Sigmoid colon (tissue), 4 donors: ENCODE measurements around the gene ENAH.

Source experiments
- EP300 ChIP-seq, 4 donors: sonication (generic); formaldehyde crosslinking; IDR thresholded peaks; one replicate each; pipeline ENCODE4 v1.6.1; 2017; ENCODE audit warnings: antibody characterized with exemption in 4 of 4
- POLR2A ChIP-seq, 2 donors: fragments of 450-650 bp; IDR thresholded peaks; one replicate each; pipeline ENCODE4 v1.6.1; 2016; ENCODE audit warnings: antibody characterized with exemption in 2 of 2, mild to moderate bottlenecking in 2 of 2, moderate library complexity in 2 of 2
- POLR2AphosphoS5 ChIP-seq, 4 donors: sonication (generic); formaldehyde crosslinking; IDR thresholded peaks; one replicate each; pipeline ENCODE4 v1.6.1; 2017; ENCODE audit warnings: antibody characterized with exemption in 4 of 4
- TF ChIP-seq, protein P1 (sequence below), 4 experiments: fragments of 450-650 bp in 3 of 4; fragments of 200-600 bp in 1 of 4; IDR thresholded peaks; one replicate each; pipeline ENCODE4 v1.5.1; 2016 to 2019; ENCODE audit warnings: antibody characterized with exemption in 4 of 4, mild to moderate bottlenecking in 3 of 4, moderate library complexity in 2 of 4

DNA sequence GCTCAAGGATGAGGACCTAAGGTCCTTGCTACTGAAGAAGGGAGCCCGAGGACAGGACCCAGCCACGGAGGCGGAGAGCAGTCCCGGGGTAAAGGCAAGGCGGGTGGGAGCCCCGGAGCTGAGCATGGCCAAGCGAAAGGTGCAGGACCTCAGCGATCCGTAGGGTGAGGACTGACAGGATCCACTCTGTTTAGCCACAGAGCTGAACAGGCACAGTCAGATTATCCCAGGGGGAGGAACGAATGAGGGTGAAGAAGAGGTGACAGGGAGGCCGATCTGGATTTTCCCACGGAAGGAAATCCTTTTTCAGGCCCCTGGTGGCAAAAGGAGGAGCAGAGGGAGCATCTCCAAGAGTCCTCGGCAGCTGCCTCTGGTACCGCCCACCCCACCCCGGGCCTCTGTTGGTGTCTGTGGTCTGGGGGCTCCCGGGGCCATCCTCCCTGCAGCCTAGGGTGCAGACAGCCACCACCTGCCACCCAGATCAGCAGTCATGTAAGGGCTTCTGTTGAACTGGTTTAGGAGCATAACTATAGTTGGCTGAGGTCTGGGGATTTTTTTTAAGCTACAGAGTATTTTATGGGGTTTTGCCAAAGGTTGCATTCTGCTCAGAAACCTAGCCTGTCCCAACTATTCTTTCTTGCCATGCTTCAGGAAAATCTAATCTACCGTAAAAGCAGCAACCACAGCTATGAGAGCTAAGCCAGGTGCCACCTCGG is 192.7 kb downstream of the ENAH start:
- TF ChIP-seq POLR2AphosphoS5 (IDR thresholded peaks at IDR 0.05) (peak in 2 of 4 donors; percentile 40 to 68), POLR2A (IDR thresholded peaks at IDR 0.05) (no peak), EP300 (IDR thresholded peaks at IDR 0.05) (no peak)
- TF ChIP-seq, protein P1, sequence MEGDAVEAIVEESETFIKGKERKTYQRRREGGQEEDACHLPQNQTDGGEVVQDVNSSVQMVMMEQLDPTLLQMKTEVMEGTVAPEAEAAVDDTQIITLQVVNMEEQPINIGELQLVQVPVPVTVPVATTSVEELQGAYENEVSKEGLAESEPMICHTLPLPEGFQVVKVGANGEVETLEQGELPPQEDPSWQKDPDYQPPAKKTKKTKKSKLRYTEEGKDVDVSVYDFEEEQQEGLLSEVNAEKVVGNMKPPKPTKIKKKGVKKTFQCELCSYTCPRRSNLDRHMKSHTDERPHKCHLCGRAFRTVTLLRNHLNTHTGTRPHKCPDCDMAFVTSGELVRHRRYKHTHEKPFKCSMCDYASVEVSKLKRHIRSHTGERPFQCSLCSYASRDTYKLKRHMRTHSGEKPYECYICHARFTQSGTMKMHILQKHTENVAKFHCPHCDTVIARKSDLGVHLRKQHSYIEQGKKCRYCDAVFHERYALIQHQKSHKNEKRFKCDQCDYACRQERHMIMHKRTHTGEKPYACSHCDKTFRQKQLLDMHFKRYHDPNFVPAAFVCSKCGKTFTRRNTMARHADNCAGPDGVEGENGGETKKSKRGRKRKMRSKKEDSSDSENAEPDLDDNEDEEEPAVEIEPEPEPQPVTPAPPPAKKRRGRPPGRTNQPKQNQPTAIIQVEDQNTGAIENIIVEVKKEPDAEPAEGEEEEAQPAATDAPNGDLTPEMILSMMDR (IDR thresholded peaks at IDR 0.05), result peak in 1 of 4 experiments; percentile 22
